GM21528 (cell line): Measurements from ENCODE around the gene WWOX.

Source experiments
- ATAC-seq: cut with Tn5 transposase; IDR thresholded peaks from one replicate; pipeline ENCODE4 v1.9.1; 2021; ENCODE audit warnings: mild to moderate bottlenecking, moderate library complexity; ENCODE audit not compliant: unreplicated experiment, low FRiP score

Gene WWOX

DNA sequence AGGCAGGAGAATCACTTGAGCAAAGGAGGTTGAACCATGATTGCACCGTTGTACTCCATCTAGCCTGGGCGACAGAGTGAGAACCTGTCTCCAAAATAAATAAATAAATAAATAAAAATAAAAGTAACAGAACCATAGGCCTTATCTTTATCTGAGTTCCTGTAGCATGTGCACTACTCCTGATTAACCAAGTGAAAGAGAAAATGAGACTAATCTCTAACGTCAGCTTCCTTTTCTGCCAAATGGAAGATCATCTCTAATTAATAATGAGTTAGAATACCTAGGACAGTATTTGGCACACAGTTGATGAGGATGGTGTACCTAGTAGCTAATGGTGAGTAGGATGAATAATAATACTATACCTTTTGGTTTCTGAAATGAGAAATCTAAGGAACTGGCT is 520.4 kb downstream of the WWOX start:
- no peak for ATAC-seq

DNA sequence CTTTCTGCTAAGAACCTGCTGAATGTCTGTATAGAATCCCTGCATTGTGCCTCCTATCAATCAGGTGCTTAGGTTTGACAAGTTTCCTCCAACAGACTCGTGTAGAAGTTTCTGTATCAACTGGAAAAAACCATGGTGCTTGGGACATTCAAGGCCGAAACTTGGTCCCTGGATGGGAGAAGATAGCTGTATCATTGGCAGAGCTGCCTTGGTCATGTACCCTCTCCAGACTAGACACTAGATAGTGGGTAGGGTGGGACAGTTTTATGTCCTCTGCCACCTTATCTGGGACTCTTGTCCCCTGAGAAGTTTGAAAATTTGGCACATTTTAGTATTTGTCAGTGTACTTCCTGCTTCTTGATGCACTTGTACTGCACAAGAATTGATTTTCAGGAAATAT is 520.8 kb downstream of the WWOX start:
- no peak for ATAC-seq

DNA sequence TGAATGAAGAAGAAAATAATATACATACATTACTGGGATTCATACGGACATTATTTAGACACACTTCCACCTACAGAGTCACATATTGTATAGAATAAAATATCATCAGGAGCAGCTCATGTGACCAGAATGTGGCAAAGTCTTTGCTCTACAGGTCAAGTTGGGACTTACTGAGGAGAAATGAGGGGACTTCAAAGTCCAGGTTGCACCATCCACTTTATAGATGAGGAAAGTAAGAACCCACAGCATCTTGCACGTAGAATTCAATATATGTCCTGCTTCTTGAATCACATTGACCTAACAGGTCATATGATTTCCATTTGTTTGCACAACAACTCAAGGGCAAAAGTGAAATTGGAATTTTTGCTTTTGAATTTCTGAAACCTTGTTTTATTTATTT is 524.3 kb downstream of the WWOX start:
- no peak for ATAC-seq

DNA sequence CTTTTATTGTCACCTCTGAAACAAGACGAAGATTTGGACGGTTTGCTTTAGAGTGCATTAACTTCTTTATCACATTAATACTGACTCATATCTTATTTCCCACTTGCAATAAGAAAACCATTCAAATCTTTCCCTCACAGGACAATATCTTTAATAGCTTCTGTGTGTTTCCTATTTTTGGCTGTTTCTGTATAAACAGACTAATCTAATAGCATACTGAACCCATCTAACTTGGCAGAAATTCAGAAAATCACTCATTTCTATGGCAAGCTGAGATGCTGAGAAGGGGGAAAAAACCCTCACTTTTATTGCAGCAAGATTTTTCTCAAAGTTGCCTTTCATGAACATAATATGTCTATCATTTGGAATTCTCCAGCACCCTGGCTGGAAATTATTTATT is 524.9 kb downstream of the WWOX start:
- ATAC-seq, result no peak

DNA sequence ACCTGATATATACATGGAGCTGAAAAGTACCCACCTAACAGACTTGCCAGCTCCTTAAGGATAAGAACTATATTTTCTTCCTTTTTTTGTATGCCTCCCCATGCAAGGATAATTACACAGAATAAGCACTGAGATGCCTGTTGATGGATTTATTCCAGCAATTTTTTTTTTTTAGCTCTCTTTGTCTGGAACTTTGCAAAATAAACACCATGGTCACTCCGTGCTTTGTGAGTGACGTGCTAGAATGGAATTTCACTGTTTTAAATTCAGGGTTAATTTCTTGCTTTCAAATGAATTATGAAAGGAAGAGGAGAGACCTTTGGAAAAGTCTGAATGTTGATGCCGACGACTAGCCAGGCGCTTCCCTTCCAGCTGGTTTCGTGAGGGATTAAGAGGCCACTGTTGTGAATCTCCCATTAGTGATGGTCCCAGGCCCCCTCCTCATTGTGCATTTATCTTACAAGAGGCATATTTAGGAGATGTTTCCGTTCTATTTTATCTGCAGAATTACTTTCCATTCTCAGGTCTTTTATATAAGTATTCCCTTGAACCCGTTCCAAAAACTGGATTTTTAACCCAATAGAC is 529.1 kb downstream of the WWOX start:
- ATAC-seq, result no peak

DNA sequence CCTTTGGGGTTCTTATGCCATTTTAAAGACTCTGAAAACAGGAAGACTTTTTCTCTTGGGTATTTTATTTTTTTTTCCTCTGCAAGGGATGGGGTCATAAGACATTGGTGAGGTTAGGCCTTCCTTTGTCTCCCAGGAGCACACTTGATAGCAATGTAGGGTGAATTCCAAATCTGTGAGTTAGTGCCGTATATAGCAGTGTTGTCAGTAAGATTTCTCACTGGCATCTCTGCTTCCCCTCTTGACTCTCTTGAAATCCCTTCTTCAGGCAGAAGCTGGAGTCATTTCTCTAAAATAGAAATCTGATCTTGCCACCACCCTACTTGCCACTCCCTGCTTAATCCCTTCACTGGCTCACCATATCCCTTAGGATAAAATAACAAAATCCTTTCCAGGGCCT is 529.7 kb downstream of the WWOX start:
- no peak for ATAC-seq

DNA sequence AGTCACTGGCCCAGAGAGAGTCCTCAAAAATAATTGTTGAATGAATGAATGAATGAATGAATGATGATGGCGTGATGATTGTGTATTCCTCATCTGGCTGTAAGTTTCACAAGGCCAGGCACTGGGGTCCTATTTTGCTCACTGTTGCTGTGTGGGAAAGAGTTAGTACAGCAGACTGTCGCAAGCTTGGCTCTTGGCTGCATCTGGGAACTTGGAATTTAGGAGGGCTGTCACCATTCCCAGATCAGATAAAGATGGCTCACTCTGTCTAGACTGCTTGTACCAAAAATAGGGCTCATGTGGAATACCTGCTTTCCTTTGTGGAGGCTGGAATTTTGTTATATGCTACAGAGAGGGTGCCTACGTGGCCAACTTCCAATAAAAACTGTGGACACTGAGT is 530.6 kb downstream of the WWOX start:
- ATAC-seq, result no peak

DNA sequence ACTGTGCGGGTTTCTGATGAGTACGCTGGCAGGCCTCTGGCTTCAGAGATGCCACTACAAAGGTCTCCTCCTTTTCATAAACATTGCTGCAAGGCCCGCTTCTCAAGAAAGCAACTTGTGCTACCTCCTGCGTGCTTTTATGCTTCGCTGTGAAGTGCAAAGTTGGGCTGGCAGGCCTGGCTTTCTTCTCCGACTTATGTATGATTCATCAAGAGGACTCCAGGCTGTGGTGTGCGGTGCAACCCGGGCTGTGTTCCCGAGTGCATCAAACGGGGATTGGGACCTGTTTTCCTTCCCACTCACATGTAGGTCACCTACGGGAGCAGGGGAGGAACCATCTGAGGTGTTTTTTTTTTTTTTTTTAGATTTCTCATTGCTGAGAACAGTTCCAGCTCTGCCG is 534.1 kb downstream of the WWOX start:
- no peak for ATAC-seq

DNA sequence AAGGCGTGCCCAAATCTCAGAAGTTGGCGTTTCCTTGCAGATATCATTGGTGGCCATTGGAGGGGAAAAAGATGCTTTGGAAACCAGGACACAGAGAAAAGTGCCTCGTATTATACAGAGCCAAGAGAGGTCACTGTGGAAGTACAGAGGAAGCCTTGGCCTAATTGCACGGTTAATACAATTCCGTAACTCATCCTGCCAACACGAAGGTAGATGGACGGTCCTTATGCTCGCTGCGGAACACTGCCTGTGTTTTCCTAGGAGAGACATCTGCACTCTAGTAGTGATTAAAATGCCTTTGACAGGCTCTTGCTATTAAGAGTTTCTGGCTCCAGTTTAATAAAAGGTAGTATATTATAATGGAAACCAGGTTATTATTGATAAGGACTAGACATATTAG is 536.4 kb downstream of the WWOX start:
- no peak for ATAC-seq

DNA sequence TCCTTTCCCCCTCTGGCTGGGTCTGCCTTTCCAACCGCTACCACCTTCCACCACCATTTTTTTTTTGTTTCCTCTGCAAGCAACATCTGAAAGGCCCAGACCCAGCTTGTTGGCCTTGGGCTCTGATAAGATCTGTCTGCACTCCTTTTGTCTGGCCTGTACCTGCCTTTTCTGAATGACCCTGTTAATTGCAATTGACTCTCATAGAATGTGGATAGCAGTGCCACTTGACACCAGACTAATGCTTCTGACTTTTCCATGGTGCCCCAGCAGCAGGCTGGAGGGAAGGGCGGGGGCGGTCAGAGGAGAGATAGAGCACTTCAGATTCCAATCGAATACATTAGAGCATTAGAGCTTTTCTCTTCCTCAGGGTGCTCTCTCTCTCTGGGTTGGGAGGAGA is 538.9 kb downstream of the WWOX start:
- ATAC-seq, result no peak

DNA sequence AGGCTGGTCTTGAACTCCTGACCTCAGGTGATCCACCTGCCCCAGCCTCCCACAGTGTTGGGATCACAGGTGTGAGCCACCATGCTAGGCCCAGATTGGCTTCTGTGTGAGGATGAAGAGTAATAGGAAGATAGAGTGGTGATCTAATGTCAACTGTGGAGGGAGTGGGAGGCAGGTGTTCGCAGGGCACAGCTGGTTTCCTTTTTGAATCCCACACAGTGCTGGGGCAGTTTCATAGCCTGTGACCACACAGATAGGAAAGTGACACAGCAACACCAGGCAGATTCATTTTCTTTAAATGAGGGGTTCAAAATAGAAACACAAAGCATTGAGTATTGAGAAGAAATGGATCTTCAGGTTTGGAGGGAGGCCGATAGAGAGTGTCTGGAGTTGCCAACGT is 540.3 kb downstream of the WWOX start:
- no peak for ATAC-seq

DNA sequence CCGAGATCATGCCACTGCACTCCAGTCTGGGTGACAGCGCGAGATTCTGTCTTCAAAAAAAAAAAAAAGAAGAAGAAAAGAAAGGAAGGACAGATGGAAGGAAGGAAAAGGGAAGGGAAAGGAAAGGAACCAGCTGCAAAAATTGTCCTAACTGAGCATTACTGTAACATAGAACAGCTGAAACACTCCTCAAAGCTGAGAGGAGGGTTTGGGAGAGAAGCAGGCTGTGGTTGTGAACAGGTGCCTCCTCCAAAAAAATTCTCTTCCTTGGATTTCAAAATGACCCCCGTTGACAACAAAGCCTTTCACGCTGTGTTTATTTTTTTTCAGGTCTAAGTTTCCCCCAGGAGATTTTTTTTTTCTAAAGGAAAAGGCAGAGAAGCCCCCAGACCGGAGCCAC is 541.4 kb downstream of the WWOX start:
- no peak for ATAC-seq

DNA sequence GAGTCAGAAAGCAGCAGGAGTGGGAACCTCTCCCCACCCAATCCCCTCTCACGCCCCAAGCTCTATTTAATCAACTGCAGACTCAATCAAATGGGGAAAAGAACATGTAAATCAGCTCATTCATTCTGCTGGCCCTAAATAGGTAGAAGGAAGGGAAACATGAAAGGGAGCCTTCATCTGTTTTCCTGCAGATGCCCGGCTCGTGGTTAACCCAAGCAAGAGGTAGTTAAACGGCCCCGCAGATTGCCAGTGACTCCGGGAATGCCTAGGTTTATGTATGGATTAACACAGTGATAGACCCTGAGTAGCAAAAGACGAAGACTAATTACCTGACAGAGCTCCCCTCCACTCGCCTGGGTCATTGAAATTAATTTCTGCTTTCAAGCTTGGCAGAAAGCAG is 542.0 kb downstream of the WWOX start:
- ATAC-seq, result no peak

DNA sequence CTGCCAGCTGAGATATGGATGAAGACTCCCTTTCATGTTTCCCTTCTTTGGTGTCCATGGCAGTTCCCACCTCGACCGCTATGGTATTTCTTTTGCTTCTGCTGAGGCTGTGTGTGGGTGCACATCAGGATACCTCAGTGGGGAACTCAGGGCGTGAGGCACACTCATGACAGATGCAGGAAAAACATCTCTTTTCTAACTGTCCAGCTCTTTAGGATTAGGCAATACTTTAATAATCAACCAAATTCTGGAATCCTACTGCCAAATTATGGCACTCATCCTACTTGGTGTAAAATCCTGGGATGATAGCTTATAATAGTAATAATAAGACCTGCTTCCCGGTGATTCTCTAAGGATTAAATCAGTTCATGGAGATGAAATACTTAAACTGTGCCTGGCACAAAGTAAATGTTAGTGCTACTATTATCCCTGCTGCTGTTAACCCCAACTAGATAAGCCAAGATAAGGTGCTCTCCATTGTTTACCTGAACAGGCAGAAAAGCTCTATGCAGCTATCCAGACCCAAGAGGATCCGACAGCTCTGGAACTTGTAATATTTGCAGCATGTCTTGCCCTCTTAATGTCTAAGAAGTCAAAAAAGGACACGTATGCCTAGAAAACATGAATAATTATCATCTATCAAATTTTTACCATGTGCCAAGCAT is 543.3 kb downstream of the WWOX start:
- no peak for ATAC-seq

DNA sequence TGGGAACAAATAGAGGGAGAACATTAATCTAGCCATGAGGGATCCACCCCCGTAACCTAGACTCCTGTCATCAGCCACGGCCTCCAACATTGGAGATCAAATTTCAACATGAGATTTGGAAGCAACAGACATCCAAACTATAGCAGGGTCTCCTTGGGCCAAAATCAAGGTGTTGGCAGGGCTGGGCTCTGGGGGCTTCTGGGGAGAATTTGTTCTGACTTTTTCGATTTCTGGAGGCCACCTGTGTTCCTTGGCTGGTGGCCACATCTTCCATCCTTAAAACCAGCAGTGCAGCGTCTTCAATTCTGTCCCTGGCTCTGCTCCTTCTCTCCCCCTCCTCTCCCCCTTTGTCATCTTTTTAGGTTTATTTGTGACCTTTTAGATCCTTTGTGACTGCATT is 546.2 kb downstream of the WWOX start:
- no peak for ATAC-seq

DNA sequence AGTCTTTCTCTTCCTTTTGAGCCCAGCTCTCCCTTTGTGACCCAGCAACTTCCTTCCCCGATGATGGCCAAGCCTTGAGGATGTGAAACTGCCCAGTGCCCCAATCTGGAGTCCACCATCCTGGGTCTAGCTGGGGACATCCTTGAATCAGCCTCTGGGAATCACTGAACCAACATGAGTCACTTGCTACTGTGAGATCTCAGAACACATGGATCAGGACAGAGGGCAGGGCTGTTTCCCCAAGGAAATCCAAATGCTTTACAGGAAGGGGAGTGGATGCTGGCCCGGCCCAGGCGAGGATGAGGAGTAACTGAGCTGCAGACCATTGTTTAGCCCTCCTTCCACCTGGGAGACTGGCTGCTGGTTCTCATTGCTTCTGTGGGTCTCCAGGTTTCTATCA is 547.6 kb downstream of the WWOX start:
- ATAC-seq, result no peak

DNA sequence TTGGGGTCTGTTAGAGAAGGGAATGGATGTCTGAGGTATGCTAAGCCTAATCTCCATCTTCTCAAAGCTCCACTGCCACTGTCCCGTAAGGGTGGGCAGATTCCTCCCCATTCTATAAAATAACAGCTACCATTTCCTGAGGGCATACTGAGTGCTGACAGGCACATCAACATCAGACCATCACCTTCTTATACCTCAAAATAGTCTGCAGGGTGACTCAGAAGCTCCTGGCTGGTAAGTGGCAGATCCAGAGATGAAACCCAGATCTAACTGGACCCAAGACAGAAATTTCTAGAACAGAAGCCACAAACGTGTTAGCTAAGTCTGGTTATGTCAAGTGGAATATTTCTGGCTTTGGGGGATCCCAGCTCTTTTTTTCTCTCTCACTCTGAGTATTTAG is 548.0 kb downstream of the WWOX start:
- ATAC-seq, result no peak

DNA sequence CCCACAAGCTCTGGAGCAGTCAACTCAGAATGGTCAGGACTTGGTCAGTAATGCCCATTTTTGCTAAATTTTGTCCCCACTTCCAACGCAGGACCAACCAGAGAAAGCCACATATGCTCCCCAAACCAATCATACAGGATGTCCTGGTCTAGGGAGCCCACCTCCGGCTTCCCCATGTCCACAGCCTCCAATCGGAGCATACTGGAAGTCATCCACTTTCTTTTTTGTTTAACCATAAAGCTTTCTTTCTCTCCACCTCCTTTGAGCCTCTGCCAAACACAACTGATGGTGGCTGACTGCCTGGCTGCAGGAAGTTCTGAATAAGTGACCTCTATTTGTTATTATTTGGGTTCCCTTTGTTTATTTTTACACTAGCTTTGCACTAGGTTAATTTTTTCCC is 549.1 kb downstream of the WWOX start:
- no peak for ATAC-seq

DNA sequence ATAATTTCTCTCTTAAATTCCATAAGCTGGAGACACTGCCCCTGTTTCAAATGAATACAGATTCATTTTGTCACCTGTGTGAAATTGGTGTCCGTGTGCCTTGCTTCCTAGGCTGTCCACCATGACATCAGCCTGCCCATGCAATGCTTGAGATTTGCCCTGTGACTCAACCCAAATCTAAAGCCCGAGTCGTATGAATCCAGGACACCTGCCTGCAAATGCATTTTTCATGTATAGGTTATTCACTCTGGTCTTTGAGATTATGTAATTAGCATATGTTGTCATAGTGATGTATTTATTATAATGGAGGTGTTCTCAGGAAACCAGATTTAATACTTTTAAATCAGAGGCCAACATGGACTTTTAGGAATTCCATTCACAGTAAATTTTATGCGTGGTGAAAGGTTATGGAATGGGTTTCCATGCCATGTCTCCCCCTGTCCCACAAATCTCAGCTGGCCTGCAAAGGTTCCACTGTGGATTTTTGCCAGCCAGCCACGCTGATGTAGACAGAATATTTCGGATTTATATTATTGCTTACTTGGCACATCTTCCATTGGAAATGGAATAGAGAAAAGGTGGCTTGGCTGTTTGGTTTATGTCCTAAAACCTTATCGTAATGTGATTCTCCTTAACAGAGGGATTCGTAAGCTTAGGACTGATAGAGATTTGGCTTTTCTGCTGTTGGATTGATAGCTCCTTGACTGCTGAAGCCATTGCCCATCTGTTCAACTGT is 551.1 kb downstream of the WWOX start:
- ATAC-seq, result no peak

DNA sequence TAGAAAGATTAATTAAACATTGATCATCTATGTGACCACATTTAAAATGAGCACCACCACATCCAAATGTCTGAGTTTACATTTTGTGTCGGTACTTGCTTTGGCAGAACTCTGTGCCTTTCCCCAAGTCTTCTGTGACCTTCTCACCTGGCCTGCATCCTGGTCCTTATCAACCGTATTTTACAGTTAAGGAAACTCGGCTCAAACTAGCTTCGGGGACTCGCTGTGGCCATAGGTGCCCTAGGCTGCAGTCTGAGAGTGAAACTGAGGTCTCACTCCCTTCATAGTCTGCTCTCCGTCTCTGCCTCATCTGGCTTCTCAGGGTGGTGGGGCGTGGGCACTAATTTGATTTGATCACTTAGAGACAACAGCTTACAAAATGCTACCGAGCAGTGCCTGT is 555.5 kb downstream of the WWOX start:
- no peak for ATAC-seq

DNA sequence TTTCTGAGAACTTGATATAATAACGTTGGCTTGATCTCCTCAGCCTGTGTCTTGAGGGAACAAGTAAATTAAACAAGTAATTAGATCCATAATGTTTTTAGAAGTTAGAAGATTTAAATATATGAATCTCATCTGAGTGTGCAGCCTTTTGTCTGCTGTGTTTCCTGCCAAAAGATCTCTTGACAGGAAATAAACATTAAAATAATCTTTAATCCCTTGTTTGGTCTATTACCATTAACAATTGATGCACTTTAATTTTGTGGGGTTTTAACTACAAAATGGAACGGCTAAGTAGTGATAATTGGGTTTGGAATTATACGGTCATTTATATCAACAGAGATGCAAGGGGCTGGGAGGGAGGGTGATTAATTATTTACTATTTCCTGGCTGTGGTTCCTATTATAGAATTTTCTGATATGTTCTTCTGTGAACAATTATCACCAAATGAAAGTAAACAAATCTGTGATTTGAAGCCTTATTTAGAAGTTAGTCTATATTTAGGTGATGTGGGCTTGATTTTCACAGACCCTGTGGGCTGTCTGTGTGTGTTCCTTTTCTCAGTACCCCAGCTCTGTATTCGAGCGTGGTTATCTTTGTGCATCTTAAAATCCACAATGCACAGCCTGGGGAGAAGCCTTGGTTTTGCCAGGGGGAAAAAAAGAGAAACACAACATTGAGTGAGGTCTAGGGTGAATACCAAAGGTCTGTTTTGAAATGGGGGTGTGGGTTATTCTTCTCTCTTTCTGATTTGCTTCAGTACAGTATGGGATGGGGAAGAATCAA is 556.1 kb downstream of the WWOX start:
- ATAC-seq, result no peak
